Limb (tissue), 2 donors: Measurements from ENCODE around the gene SALL1.

Source experiments
- DNase-seq, 2 donors: peaks; one replicate each; pipeline ENCODE4 v3.0.0-alpha.2; 2016; ENCODE audit errors: extremely low spot score in 2 of 2

The SALL1 gene

GRCh38 chr16:51150888-51151320, at the start of gene SALL1:
Gene SALL1 (minus strand): TSS chr16:51151270. CDS start chr16:51151241, 29 bp downstream.
- no peak for DNase-seq

GRCh38 chr16:51200793-51201192, 49.7 kb upstream of the SALL1 start:
- DNase-seq, result no peak

DNA sequence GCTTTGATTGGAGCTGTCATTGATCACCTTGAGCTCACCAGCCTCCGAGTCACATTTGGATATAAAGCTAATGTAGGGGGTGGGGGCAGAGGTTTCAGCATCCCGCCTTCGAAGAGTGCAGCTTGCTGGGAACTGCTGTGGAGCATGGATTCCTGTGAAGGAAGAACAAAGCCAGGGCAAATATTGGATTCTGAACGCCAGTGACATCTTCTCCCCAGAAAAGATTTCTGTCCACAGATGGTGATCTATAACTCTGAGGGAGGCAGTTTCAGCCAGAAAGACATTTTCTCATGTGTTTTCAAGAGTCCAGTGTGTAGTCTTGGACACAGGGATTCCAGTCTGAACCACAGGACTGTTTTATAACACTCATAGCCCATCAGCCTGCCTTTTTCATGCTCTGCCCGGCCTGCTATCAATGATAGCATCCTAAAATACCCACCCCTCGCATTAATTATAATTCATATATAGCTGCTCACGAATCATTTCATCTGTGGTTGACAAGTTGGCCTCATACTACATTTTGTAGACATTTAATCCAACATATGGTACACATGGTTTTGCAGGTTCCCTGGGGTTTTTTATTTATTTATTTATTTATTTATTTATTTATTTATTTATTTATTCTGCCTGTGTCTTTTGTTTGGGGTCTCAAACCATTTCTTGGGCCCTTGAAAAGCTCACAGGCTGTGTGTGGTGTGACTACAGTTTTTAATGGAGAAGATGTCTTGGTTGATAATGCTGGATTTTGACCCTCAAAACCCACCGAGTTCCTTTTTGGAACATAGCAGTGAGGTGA, 47.1 kb upstream of the SALL1 start:
- no peak for DNase-seq

GRCh38 chr16:51193879-51194278, 42.8 kb upstream of the SALL1 start:
- DNase-seq, result no peak

GRCh38 chr16:51184702-51185433, 33.8 kb upstream of the SALL1 start:
- DNase-seq, result no peak

GRCh38 chr16:51181503-51181811, 30.4 kb upstream of the SALL1 start:
- DNase-seq, result no peak

- no peak for DNase-seq
Observed at GRCh38 chr16:51180719-51181502, 29.8 kb upstream of the SALL1 start.

- DNase-seq, result no peak
Observed at GRCh38 chr16:51175081-51175480, 24.0 kb upstream of the SALL1 start.

GRCh38 chr16:51172368-51172767, 21.3 kb upstream of the SALL1 start:
- DNase-seq, result no peak

- no peak for DNase-seq
Observed at GRCh38 chr16:51168755-51169154, 17.7 kb upstream of the SALL1 start.

- DNase-seq, result no peak
Observed at GRCh38 chr16:51167170-51167895, 16.3 kb upstream of the SALL1 start.

DNA sequence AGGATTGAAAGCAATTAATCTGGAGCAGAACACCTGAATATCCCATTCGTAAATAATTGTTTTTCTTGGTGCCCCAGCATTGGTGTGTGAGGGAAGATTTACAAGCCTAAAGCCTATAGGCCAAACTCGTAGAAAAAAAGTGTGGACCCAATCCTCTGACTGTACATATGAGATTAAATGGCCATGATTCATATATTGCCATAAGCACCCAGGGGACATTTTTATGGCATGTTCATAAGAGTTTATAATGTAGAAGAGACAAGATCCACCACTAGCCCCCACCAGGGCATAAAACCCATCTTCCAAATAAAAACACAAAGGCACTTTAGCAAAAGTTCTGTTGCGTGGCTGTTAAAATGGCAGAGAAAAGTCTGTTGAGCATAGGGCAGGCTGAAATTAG, 15.5 kb upstream of the SALL1 start:
- DNase-seq, result no peak

DNA sequence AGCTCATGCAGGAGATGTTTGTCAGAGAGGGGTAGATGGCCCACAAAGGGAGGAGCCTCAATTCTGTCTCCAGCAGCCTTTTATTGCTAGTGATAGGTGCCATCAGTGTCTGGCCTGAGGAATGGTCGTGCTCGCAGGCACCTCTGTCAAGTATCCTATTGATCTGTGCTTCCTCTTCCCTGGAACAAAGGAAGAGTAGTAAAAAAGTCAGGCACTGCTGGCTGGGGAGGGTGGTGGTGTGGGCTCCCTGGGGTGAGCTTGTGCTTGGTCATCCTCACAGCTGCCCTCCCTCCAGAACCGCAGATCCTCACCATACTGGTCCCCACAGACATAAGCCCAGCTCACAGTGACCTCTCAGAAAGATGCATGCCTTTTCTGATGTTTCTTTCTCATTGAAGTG, 15.0 kb upstream of the SALL1 start:
- no peak for DNase-seq

DNA sequence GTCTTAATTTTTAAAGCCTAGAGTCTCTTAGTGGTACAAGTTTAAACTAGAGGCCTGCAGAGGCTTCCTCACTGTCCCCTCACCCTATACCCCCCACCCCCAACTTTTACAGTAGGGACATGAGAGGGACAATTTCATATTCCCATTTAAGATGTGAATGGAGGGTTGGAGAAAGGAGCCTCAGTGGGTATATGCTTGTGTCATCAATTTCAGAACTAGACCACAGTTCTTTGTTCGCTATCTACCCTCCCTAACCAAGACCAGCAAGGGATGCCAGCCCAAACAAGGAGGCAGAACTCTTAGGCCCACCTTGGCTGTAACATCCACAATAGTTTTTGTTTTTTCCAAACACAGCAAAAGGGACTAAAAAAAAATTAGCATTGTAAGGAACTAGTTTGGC, 14.0 kb upstream of the SALL1 start:
- DNase-seq, result no peak

DNA sequence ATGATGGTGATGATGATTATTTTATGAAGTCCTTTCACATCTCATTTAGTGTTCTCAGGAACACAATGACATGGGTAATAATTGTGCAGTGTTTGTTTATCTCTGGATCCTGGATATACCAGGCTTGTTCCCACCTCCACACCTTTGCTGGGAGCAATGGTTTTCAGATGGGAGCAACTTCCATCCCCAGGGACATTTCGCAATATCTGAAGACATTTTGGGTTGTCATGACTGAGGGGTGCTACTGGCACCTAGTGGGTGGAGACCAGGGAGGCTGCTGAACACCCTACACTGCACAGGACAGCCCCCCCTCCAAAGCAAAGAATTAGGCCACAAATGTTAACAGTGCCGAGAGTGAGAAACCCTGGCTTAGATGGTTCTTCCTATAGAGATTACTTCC, 13.5 kb upstream of the SALL1 start:
- no peak for DNase-seq

- no peak for DNase-seq
Observed at GRCh38 chr16:51163894-51164566, 13.0 kb upstream of the SALL1 start.

GRCh38 chr16:51163366-51163765, 12.3 kb upstream of the SALL1 start:
- DNase-seq, result no peak

DNA sequence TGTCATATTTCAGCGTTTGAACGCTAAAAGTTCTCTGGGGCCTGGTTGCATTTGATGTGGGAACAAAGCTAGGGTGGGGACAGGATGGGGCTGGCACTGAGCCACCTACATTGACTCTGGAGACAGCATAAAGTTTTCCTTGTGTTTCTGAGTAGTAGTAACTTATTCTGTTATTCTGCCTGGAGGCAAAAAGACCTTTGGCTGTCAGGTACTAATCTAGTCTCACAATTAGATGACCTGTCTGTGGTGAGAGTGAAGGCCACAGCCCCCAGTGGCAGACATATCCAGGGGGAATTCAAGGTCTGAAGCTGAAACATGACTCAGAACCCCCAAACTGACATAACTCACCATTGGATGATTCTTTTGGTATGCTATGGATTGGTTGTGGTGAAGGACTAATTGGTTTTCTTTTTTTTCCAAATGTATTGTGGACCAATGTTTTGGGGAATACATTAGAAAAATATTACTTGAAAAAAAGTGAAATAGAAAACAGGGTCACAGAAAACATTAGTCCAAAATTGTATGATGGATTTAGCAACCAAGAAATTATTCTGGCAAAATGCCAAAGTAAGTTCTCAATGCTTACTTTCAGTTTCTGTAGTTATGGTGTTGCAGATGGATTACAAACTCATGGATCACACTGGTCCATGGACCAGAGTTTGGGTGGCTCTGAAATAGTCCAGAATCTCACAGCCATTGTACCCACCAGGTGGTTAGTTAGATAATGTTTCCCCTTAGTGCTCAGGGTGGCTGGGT, 10.5 kb upstream of the SALL1 start:
- DNase-seq, result no peak

DNA sequence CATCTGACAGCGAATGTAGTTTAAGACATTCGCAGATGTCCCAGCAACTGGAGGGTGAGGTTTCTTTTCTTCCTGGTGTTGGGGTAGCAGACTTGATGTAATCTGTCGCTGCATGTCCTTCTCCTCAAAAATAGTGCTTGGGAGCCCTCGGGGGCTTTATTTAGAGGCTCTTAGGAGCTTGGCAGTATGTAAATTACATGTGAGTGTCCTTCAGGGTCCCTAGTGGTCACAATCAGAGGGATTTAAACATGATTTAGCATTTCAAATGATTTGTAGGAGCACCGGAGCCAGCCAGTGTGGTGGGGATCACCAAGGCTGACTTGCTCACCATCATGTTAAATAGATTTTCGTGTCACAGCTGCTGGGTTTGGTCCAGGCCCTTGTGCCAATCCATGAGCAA, 8.8 kb upstream of the SALL1 start:
- no peak for DNase-seq

GRCh38 chr16:51159296-51159695, 8.2 kb upstream of the SALL1 start:
- no peak for DNase-seq
